ENCODE data around the gene MBOAT2. TPM values are rescaled to one million over a fixed set of nuclear protein-coding genes. Genes with fewer than 3 reads are reported as not detected.

MBOAT2 gene
- polyA plus RNA-seq, 1 experiment, result 18.1 TPM

GRCh38 chr2:9001778-9002177, 1.7 kb downstream of the MBOAT2 start:
- Histone ChIP-seq H3K27me3 (ENCODE audit: control insufficient read depth, insufficient read depth, low read length) (no peaks in the 10 kb centered on the region), H3K36me3 (ENCODE audit: control insufficient read depth, insufficient read depth, low read length) (no peaks in the 10 kb centered on the region), H3K4me3 (ENCODE audit: low read depth, low read length) (no peak overlapping the region)
- DNase-seq (ENCODE audit: low read depth), result no peak
- TF ChIP-seq CTCF (IDR thresholded peaks at IDR 0.05; ENCODE audit: insufficient read depth, low read depth, low read length), result no peak
- POLR2A ChIA-PET, result no interaction called here
- CTCF ChIA-PET, result no interaction called here

GRCh38 chr2:9001229-9001628, 2.3 kb downstream of the MBOAT2 start:
- no peak for DNase-seq (ENCODE audit: low read depth)
- TF ChIP-seq CTCF (IDR thresholded peaks at IDR 0.05; ENCODE audit: insufficient read depth, low read depth, low read length), result no peak
- Histone ChIP-seq H3K27me3 (ENCODE audit: control insufficient read depth, insufficient read depth, low read length) (no peaks in the 10 kb centered on the region), H3K4me3 (ENCODE audit: low read depth, low read length) (no peak overlapping the region), H3K36me3 (ENCODE audit: control insufficient read depth, insufficient read depth, low read length) (no peaks in the 10 kb centered on the region)
- ChIA-PET CTCF (interaction anchor here (0.6 kb wide), 2 partner anchors 134 to 1144 kb away, joined by 3 read pairs; no protein-coding TSS in a partner anchor), POLR2A (no interaction called here)

GRCh38 chr2:9000442-9000841, 3.0 kb downstream of the MBOAT2 start:
- DNase-seq (ENCODE audit: low read depth), result no peak
- no peak for TF ChIP-seq CTCF (IDR thresholded peaks at IDR 0.05; ENCODE audit: insufficient read depth, low read depth, low read length)
- Histone ChIP-seq H3K4me3 (ENCODE audit: low read depth, low read length) (no peak overlapping the region), H3K27me3 (ENCODE audit: control insufficient read depth, insufficient read depth, low read length) (no peaks in the 10 kb centered on the region), H3K36me3 (ENCODE audit: control insufficient read depth, insufficient read depth, low read length) (no peaks in the 10 kb centered on the region)
- ChIA-PET POLR2A (no interaction called here), CTCF (interaction anchor here (0.6 kb wide), 1 partner anchor 133 kb away, joined by 3 read pairs; no protein-coding TSS in a partner anchor)

GRCh38 chr2:8999797-9000196, 3.7 kb downstream of the MBOAT2 start:
- TF ChIP-seq CTCF (IDR thresholded peaks at IDR 0.05; ENCODE audit: insufficient read depth, low read depth, low read length), result no peak
- Histone ChIP-seq H3K4me3 (ENCODE audit: low read depth, low read length) (no peak overlapping the region), H3K36me3 (ENCODE audit: control insufficient read depth, insufficient read depth, low read length) (no peaks in the 10 kb centered on the region), H3K27me3 (ENCODE audit: control insufficient read depth, insufficient read depth, low read length) (no peaks in the 10 kb centered on the region)
- DNase-seq (ENCODE audit: low read depth), result no peak
- CTCF ChIA-PET, result no interaction called here
- POLR2A ChIA-PET, result no interaction called here

- H3K4me3 ChIP-seq (ENCODE audit: low read depth, low read length), result no peak overlapping the region
These were observed 4.4 kb downstream of the MBOAT2 start for GRCh38 chr2:8999102-8999446.

More at GRCh38 chr2:8999102-8999446, 4.4 kb downstream of the MBOAT2 start:
- TF ChIP-seq CTCF (IDR thresholded peaks at IDR 0.05; ENCODE audit: insufficient read depth, low read depth, low read length), result no peak
- Histone ChIP-seq H3K27me3 (ENCODE audit: control insufficient read depth, insufficient read depth, low read length) (no peaks in the 10 kb centered on the region), H3K36me3 (ENCODE audit: control insufficient read depth, insufficient read depth, low read length) (no peaks in the 10 kb centered on the region)
- POLR2A ChIA-PET, result no interaction called here
- CTCF ChIA-PET, result interaction anchor here (0.6 kb wide), 1 partner anchor 111 kb away, joined by 3 read pairs; no protein-coding TSS in a partner anchor
- DNase-seq (ENCODE audit: low read depth), result no peak
